HG03469 (cell line): ENCODE measurements around the gene ARHGEF18.
"Not testable (repeated sequence)": the region's sequence is repeated elsewhere in the genome, so short reads cannot be mapped to it uniquely, and the experiment has no call there.

Experiments
- ATAC-seq: cut with Tn5 transposase; IDR thresholded peaks from one replicate; pipeline ENCODE4 v1.9.1; 2021; ENCODE audit warnings: mild to moderate bottlenecking, moderate library complexity, moderate number of reproducible peaks; ENCODE audit not compliant: unreplicated experiment

The ARHGEF18 gene

GRCh38 chr19:7346488-7346971 is 2.2 kb upstream of the ARHGEF18 start:
- no peak for ATAC-seq

GRCh38 chr19:7346997-7347396 is 1.7 kb upstream of the ARHGEF18 start:
- not testable (repeated sequence) for ATAC-seq

- ATAC-seq, result no peak
These were observed 474 bp downstream of the ARHGEF18 start for GRCh38 chr19:7349231-7349591.

GRCh38 chr19:7349961-7350711 is 1.4 kb downstream of the ARHGEF18 start:
- ATAC-seq, result no peak

- ATAC-seq, result no peak
These were observed 3.1 kb downstream of the ARHGEF18 start for GRCh38 chr19:7351861-7352260.

- ATAC-seq, result no peak
These were observed 6.5 kb downstream of the ARHGEF18 start for GRCh38 chr19:7355151-7355820.

GRCh38 chr19:7355871-7356270 is 7.1 kb downstream of the ARHGEF18 start:
- no peak for ATAC-seq

- no peak for ATAC-seq
These were observed 8.3 kb downstream of the ARHGEF18 start for GRCh38 chr19:7356899-7357627.

- ATAC-seq, result no peak
These were observed 9.4 kb downstream of the ARHGEF18 start for GRCh38 chr19:7358102-7358597.

- no peak for ATAC-seq
These were observed 11.8 kb downstream of the ARHGEF18 start for GRCh38 chr19:7360393-7360984.

- ATAC-seq, result no peak
These were observed 14.5 kb downstream of the ARHGEF18 start for GRCh38 chr19:7363225-7363624.

- no peak for ATAC-seq
These were observed 18.1 kb downstream of the ARHGEF18 start for GRCh38 chr19:7366701-7367420.

- ATAC-seq, result no peak
These were observed 19.7 kb downstream of the ARHGEF18 start for GRCh38 chr19:7368456-7368855.

GRCh38 chr19:7368866-7369265 is 20.1 kb downstream of the ARHGEF18 start:
- ATAC-seq, result not testable (repeated sequence)

- no peak for ATAC-seq
These were observed 21.8 kb downstream of the ARHGEF18 start for GRCh38 chr19:7370546-7370945.

- no peak for ATAC-seq
These were observed 22.3 kb downstream of the ARHGEF18 start for GRCh38 chr19:7371001-7371400.

GRCh38 chr19:7372810-7373209 is 24.1 kb downstream of the ARHGEF18 start:
- no peak for ATAC-seq

GRCh38 chr19:7373862-7374261 is 25.1 kb downstream of the ARHGEF18 start:
- no peak for ATAC-seq

- ATAC-seq, result no peak
These were observed 27.6 kb downstream of the ARHGEF18 start for GRCh38 chr19:7376151-7376852.

- ATAC-seq, result no peak
These were observed 28.5 kb downstream of the ARHGEF18 start for GRCh38 chr19:7377196-7377595.
